ENCODE results near the gene TOMM70. TPM values are rescaled to one million over a fixed set of nuclear protein-coding genes. Genes with fewer than 3 reads are reported as not detected.

The TOMM70 gene
- total and polyA plus RNA-seq, 2 of the 4 experiments (the other 2 are of a cell fraction), result 24.6 to 35.1 TPM

Other genes starting within 250 kb of the TOMM70 start
- 67.0 and 123 TPM in 2 replicates for gene TBC1D23, start 140.1 kb downstream of the TOMM70 start, total RNA-seq (2012; rRNA removed)
- gene TBC1D23, start 140.1 kb downstream of the TOMM70 start, polyA plus RNA-seq (2012; rRNA removed), result 16.3 and 21.2 TPM in 2 replicates
- gene NIT2, start 66.3 kb downstream of the TOMM70 start, total RNA-seq (2012; rRNA removed), result 12.4 and 13.3 TPM in 2 replicates
- 25.7 and 27.1 TPM in 2 replicates for gene NIT2, start 66.3 kb downstream of the TOMM70 start, polyA plus RNA-seq (2012; rRNA removed)
- gene LNP1, start 450 bp upstream of the TOMM70 start, total RNA-seq (2012; rRNA removed), result 2.2 and 4.4 TPM in 2 replicates
- gene LNP1, start 450 bp upstream of the TOMM70 start, polyA plus RNA-seq (2012; rRNA removed), result 2.3 and 2.4 TPM in 2 replicates
- 13.6 and 20.8 TPM in 2 replicates for gene TMEM45A, start 91.5 kb upstream of the TOMM70 start, total RNA-seq (2012; rRNA removed)
- gene TMEM45A, start 91.5 kb upstream of the TOMM70 start, polyA plus RNA-seq (2012; rRNA removed), result 17.1 and 21.7 TPM in 2 replicates
- not detected in 2 replicates for gene ADGRG7, start 208.5 kb upstream of the TOMM70 start, total RNA-seq (2012; rRNA removed)
- not detected in 2 replicates for gene ADGRG7, start 208.5 kb upstream of the TOMM70 start, polyA plus RNA-seq (2012; rRNA removed)

Data from IMR-90 (cell line).